OCI-LY7 (cell line): ENCODE results near the gene GALP.

ENCODE experiments used
- CTCF ChIP-seq: fragments of 200-600 bp; sonication (generic); conservative IDR thresholded peaks from 2 replicates; pipeline ENCODE4 v1.5.1; 2014; ENCODE audit warnings: mild to moderate bottlenecking, antibody characterized with exemption, low read length, moderate library complexity, mixed read lengths
- EZH2phosphoT487 ChIP-seq: fragments of 200-600 bp; sonication (generic); IDR thresholded peaks from 2 replicates; pipeline ENCODE4 v1.6.1; 2018; ENCODE audit warnings: low read depth, borderline replicate concordance, mild to moderate bottlenecking, mixed run types, antibody characterized with exemption, low read length, moderate library complexity, mixed read lengths

GRCh38 chr19:56145698-56146097, 30.1 kb upstream of the GALP start:
- TF ChIP-seq CTCF, result no peak
- TF ChIP-seq EZH2phosphoT487, result no peak
